Stimulated activated CD4-positive, alpha-beta T cell treated with anti-CD3 and anti-CD28 coated beads, TNF-alpha, amount 100 ng/mL, for 1 hour (primary cell): ENCODE results near the gene ZFP69.
A peak's percentile ranks its signal among the peaks of the same experiment; 100 is the strongest.
"Not testable (repeated sequence)": the region's sequence is repeated elsewhere in the genome, so short reads cannot be mapped to it uniquely, and the experiment has no call there.

Experiments used
- DNase-seq, 3 donors: peaks; one replicate each; pipeline ENCODE4 v3.0.0-alpha.2; 2020; ENCODE audit warnings: low read depth in 3 of 3, low spot score in 1 of 3

The ZFP69 gene

GRCh38 chr1:40476924-40477677 lies at the start of gene ZFP69:
ZFP69 (plus strand) TSS chr1:40477290; CDS start chr1:40479362, 2,072 bp downstream.
- DNase-seq = peak in 2 of 3 donors; percentile 30 to 56

GRCh38 chr1:40431385-40431784 lies 45.7 kb upstream of the ZFP69 start:
- no peak for DNase-seq

- no peak for DNase-seq
Measured at GRCh38 chr1:40432644-40433390, 44.3 kb upstream of the ZFP69 start.

- DNase-seq = no peak
Measured at GRCh38 chr1:40435471-40435870, 41.6 kb upstream of the ZFP69 start.

- no peak for DNase-seq
Measured at GRCh38 chr1:40435876-40436275, 41.2 kb upstream of the ZFP69 start.

GRCh38 chr1:40438391-40439015 lies 38.6 kb upstream of the ZFP69 start:
- DNase-seq = no peak

- no peak for DNase-seq
Measured at GRCh38 chr1:40439247-40439646, 37.8 kb upstream of the ZFP69 start.

- DNase-seq = peak; percentile 59 to 83 (median 76)
Measured at GRCh38 chr1:40449684-40450494, 27.2 kb upstream of the ZFP69 start, which contains the start of gene ZFP69B. ZFP69B (plus strand) TSS chr1:40450476; CDS start chr1:40450962, 486 bp downstream.

- peak; percentile 50 to 72 (median 68) for DNase-seq
Measured at GRCh38 chr1:40450495-40451237, 26.4 kb upstream of the ZFP69 start.

GRCh38 chr1:40451238-40451585 lies 25.9 kb upstream of the ZFP69 start:
- no peak for DNase-seq

- DNase-seq = no peak
Measured at GRCh38 chr1:40454873-40455272, 22.2 kb upstream of the ZFP69 start.

GRCh38 chr1:40462956-40463590 lies 14.0 kb upstream of the ZFP69 start:
- no peak for DNase-seq

- DNase-seq = no peak
Measured at GRCh38 chr1:40469327-40469726, 7.8 kb upstream of the ZFP69 start.

GRCh38 chr1:40475268-40475667 lies 1.8 kb upstream of the ZFP69 start:
- DNase-seq = no peak

- no peak for DNase-seq
Measured at GRCh38 chr1:40477678-40478053, 576 bp downstream of the ZFP69 start.

GRCh38 chr1:40478276-40478675 lies 1.2 kb downstream of the ZFP69 start:
- DNase-seq = no peak

- DNase-seq = no peak
Measured at GRCh38 chr1:40479156-40479555, 2.1 kb downstream of the ZFP69 start.

GRCh38 chr1:40495315-40495903 lies 18.3 kb downstream of the ZFP69 start:
- DNase-seq = no peak

GRCh38 chr1:40502651-40503050 lies 25.6 kb downstream of the ZFP69 start:
- DNase-seq = not testable (repeated sequence)

GRCh38 chr1:40507973-40508372 lies 30.9 kb downstream of the ZFP69 start:
- no peak for DNase-seq
